Epidermal melanocyte (primary cell): Measurements from ENCODE around the gene KDM2B.
A peak's percentile ranks its signal among the peaks of the same experiment; 100 is the strongest.

Experiments used
- DNase-seq: peaks from one replicate; pipeline ENCODE4 v3.0.0; 2011; ENCODE audit warnings: low spot score; ENCODE audit not compliant: insufficient read length

KDM2B gene

GRCh38 chr12:121580959-121581685, at the start of gene KDM2B:
Gene KDM2B, minus strand, starts transcription at chr12:121581023. Its CDS starts 112 bp downstream, at chr12:121580911.
- DNase-seq = peak; percentile 28

GRCh38 chr12:121628536-121628935, 47.7 kb upstream of the KDM2B start:
- no peak for DNase-seq

- peak; percentile 22 for DNase-seq
Observed at GRCh38 chr12:121628037-121628436, 47.2 kb upstream of the KDM2B start.

GRCh38 chr12:121626853-121627640, 46.2 kb upstream of the KDM2B start:
- peak; percentile 50 for DNase-seq

- peak; percentile 85 for DNase-seq
Observed at GRCh38 chr12:121626087-121626852, 45.4 kb upstream of the KDM2B start, which contains the start of gene ORAI1. Gene ORAI1, plus strand, starts transcription at chr12:121626530.

GRCh38 chr12:121620333-121620891, 39.6 kb upstream of the KDM2B start:
- DNase-seq = no peak

- no peak for DNase-seq
Observed at GRCh38 chr12:121618659-121619233, 37.9 kb upstream of the KDM2B start.

GRCh38 chr12:121614872-121615467, 34.1 kb upstream of the KDM2B start:
- no peak for DNase-seq

- DNase-seq = no peak
Observed at GRCh38 chr12:121613462-121613861, 32.6 kb upstream of the KDM2B start.

- no peak for DNase-seq
Observed at GRCh38 chr12:121611306-121611705, 30.5 kb upstream of the KDM2B start.

- no peak for DNase-seq
Observed at GRCh38 chr12:121610239-121611149, 29.7 kb upstream of the KDM2B start.

GRCh38 chr12:121608301-121608700, 27.5 kb upstream of the KDM2B start:
- DNase-seq = no peak

GRCh38 chr12:121603581-121603980, 22.8 kb upstream of the KDM2B start:
- no peak for DNase-seq

GRCh38 chr12:121602766-121603165, 21.9 kb upstream of the KDM2B start:
- DNase-seq = no peak

- no peak for DNase-seq
Observed at GRCh38 chr12:121600702-121601336, 20.0 kb upstream of the KDM2B start.

GRCh38 chr12:121596526-121596925, 15.7 kb upstream of the KDM2B start:
- DNase-seq = no peak

- DNase-seq = no peak
Observed at GRCh38 chr12:121595520-121595919, 14.7 kb upstream of the KDM2B start.

- DNase-seq = no peak
Observed at GRCh38 chr12:121592320-121592719, 11.5 kb upstream of the KDM2B start.

GRCh38 chr12:121590476-121591143, 9.8 kb upstream of the KDM2B start:
- peak; percentile 26 for DNase-seq
